Activated T-cell treated with anti-CD3 and anti-CD28 coated beads for 24 hours (primary cell): ENCODE measurements around the gene UST.

Experiments
- DNase-seq: peaks from one replicate; pipeline ENCODE4 v3.0.0-alpha.2; 2020; ENCODE audit warnings: low read depth

Gene UST

DNA sequence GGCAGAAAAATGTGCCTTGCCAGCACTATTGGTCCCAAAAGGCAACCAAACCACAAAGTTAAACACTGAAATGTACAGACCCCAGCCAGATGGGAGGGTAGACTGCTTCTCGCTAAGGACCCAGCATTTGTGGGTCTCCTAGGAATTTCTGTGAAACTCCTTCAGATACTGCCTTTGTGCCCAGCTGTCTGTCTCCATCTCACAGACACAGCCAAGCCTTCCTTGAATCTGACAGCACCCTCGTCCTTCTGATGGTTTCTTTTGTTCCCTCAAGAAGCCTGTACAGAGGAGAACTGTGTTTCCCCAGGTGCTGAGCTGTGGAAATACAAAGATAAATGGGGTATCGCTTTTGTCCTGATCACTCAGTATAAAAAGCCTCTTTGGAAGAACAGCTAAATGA, 316.6 kb downstream of the UST start:
- DNase-seq = no peak

DNA sequence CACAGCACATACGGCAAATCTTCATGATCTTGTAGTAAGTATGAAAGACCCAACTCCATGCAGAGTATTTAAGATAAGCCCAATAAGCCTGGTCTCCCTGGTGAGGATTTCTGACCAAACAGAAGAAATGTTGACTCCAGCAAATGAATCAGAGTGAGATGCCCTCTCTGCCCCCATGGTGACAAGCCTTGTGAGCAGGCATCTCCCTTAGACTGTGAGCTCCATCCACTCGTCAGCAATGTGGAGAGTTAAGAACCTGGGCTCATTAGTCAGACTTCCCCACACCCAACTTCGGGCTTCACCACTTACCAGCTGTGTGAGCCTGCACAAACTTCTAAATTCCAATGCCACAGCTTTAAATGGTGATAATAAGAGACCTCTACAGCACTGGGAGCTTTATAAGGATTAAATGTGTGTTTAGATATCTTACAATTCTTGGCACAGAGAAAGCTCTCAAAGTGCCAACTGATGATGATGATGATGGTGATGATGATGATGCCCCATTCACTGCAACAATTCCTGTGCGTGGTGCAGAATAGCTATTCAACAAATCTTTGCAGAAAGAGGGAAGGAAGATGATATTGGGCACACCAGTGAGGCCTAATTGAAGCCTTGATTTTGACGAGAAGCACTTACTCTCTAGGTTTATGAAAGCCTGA, 317.3 kb downstream of the UST start:
- DNase-seq = no peak

DNA sequence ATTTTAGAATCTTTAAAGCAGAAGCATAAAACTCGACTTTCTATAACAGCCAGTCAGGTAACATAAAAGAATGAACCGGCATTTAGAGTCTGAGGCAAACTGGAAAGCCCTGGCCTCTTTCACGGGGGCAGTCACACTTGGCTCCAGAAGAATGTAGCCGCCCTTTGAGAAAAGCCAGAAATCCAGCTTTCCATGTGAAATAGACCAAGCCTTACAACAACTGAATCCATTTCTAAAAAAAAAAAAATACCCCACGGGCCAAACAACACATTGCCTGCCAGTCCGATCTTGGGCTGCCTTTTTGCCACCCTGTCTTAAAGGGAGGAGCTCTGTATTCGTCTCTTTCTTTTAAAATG, 317.8 kb downstream of the UST start:
- no peak for DNase-seq

DNA sequence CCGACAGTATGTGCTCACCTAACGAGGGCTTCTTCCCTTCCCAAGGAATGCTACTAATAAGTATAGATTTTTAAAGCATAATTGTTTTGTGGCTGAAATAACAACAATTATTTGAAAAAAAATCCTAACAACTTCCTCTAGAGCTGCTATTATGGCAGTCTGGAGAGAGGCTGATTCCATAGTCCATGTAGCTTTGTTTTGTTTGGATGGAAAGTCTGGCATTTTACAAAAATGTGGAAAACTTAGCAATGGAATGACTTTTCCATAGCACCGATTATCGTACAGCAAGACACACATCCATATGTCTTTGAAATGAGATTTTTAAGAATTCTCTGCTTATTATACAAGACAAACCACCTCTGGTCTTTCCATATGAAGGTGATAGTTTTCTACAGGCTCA, 318.3 kb downstream of the UST start:
- DNase-seq = no peak

DNA sequence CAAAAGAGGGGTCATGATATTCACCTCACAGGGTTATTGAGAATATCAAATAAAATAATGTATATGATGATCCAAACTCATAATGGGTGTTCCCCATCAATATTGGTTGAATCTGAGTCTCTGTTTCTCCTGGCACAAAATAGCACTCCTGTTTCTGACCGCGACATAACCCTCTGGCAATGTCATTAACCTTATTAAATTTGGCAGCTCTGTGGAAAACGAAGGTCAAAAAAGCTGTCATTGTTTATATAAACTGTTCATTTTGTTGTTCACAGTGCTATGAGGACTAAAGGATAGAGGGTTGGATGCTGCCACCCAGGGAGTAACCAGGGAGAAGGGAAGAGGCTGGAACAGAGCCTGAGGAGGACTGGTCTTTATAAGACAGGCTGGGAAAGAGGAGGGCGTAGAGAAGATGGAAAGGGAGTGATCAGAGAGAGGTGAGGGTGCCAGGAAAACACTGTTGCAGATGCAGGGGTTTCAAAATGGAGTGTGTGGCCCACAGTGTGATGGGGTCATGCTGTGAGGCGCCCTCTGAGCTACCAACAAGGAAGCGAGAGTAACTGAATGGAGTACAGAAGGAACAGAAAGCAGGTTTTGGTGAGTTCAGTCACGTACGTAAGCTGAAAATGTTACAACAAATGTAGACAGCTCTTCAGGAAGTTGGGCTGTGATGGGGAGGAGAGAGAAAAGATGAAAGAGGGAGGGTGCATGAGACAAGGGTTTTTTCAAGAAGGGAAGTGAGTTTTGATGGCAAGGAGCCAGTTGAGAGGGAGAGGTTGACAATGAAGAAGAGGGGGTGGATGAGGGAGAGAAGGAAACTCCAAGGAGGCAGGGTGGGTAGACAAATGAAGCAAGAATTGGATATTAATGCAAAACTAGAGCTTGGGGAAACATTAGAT, 319.1 kb downstream of the UST start:
- DNase-seq = peak; percentile 15

DNA sequence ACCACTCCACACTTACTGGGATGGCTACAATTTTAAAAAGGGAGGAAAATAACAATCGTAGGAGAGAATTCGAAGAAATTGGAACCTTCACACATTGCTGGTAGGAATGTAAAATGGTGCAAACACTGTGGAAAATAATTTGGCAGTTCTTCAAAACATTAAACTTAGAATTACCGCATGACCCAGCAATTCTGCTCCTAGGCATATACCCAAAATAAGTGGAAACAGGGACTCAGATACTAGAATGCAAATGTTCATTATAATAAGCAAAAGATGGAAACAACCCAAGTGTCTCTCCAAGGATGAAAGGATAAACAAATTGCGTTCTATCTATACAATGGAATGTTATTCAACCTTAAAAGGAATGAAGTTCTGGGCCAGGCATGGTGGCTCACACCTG, 325.2 kb downstream of the UST start:
- no peak for DNase-seq

DNA sequence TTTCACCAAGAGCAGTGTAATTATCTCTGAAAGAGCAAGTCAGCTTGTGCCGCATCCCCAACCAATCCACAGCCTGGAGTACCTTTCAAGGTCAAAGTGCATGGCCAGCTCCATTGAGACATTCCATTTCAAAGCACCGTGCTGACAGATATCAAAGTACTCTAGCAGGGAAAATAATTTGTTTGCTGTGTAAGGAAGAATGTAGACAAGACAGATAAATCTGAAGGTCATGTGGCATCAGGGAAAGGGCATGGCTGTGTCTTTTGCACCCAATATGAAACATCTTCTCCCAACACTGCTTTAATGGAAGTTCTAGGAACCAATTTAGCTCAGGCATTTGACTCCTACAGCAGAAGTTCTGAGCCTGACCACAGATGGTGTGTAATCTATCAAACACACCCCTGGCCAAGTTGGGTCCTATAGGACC, 328.0 kb downstream of the UST start:
- DNase-seq = no peak

DNA sequence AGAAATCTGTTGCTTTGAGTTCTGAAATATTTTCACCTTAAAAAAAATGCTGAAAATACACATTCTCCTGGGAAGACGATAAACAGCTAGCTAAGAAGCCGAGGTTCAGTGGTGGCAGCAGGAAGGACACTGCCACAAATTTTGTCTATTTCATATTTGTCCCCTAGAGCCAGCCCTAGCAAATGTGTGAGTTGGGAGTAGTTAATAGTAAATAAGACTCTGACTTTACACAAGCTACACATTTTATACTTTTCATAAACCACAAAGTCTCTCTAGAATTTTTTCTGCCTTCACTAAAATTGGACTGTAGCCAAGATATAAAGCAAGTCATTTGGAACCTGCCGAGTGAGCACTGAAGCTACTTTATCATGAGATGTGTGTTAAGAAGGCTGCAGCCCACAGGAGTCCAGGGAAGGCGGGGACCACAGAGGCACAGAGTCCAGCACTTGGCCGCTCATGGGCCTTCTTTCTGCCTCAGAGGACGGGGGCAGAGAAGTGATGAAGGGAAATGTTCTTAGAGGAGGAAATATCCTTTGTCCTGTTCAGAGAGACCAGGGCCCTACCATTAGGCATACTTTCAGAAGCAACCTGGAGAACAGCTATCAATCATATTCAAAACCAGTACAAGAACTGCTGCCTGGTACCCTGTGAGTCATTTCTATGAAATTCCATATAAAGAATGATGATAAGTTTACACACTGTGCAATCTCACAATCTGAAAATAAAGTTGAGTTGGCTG, 329.0 kb downstream of the UST start:
- no peak for DNase-seq

DNA sequence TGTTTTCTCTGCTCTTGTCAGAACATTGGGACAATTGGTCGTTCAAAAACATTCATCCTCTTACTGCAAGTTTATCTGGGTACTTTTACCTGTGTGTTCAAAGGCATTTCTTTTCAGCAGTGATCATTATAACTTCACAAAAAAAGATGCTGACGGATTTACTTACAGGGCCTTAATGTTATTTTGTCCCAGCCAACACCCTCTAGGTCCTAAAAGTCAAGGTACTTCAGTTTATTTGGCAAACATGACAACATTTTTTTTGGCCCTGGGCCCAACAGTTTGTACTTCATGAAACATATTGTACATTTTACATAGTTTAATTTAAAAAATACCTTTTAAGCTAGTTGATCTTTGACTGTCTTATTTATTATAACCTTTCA, 329.5 kb downstream of the UST start:
- DNase-seq = no peak

DNA sequence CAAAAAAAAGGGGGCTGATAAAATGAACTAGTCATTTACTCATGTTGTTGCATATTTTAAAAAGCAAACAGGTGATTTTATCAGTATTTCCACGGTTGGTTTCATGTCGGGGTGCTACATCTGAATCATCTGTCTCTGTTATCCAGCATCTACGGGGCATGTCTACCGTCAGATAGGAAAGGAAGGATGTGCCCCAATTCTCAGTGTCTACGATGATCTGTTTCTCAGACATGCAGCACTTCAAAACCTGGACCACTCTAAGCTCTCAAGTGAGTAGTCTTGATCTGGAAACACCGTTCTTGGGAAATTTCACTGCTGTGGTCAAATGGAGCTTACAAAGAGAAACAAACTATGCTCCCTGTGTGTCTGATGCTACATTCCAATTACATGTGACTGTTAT, 330.4 kb downstream of the UST start:
- DNase-seq = peak; percentile 12

DNA sequence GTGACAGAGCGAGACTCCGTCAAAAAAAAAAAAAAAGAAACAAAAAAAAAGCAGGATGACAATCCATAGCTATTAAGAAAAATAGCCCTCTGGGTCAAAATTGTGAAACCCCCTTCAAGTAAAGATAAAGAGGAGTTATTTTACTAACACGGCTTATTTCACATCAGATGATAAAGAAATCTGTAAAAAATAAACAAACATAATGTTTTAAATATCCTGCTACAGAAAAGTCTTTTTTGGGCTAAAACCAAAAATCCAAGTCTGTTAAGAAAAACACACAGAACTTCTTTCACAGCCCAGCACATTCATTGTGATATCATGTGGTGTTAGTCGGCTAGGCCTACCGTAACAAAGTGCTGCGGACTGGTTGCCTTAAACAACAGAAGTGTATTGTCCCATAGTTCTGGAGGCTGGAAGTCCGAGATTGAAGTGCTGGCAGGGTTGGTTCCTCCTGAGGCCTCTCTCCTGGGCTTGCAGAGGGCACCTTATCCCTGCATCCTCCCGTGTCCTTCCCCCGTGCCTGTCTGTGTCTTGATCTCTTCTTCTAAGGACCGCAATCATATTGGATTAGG, 331.5 kb downstream of the UST start:
- no peak for DNase-seq

DNA sequence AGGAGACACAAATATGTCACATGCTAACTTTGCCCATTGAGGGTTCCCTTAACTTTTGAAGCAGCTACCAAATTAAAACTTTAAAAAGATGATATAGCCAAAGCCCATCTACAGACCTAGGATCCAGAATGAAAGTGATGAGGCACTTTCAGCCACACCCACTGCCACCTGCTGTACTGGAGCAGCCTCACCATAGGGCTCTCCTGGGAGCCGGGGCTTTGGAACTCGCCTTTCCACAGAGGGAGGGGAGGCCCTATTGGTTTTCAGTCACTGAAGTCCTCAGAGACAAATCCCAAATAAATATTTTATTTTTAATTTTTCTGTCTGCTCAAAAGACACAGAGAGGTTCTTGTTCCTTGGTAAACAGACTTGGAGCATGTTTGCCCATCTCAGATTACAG, 332.6 kb downstream of the UST start:
- DNase-seq = no peak

DNA sequence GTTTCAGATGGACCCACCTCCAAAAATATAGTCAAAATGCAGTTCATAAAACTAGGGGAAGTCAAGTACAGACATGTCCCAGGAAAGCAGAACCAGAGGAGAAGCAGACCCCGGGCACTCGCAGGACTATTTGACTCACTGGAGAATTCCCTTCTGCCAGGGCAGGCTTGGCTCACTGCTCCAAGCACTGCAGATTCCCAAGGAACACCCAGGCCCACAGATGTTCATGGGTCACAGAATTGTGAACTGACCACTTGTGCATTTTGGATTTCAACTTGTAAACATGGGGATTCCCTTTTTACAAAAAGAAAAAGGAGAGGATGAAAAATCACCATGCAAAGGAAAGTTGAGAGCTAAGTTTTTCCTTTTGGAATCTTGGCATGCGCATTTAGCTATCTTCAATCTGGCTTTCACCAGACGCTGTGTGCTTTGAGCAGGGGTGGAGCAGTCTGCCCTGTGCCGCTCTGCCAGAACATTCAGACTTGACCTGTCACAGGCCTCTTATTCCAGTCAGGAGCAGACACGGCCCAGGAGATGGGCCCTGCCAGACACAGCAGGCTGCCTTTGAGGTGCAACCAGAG, 333.2 kb downstream of the UST start:
- DNase-seq = no peak

DNA sequence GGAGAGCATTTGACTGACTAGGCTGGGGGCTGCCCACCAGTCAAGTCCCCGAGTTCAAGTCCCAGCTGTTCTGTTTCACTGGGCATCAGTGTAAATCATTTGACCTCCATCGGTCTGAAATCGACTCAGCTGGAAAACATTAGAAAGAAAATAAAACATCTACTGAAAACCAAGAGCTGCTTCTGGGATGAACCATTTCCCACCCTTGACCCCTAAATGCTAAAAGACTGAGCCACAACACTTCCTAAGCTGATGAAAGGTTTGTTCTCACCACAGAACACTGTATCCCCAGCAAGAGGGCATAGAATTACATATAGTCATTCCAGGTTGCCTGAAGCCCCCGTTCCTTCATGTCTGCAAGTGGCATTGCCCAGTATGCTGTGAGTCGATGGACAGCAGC, 333.7 kb downstream of the UST start:
- no peak for DNase-seq

DNA sequence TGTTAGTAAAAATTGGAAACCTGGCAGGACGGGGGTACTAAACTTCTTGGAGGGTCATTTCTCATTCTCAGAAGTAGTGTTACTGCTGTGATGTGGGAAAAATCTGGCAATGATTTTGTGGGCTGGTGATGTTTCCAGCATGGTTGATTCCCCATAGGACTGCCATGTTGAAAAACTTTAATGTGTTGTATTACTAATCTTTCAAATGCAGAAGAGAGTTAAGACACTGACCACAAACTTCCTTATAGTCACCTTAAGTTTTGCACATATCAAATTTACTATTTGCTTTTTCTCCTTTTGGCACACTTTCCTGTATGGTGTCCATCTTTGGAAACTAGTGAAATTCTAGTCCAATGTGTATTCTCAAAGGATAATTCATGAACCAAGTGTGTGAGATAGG, 334.5 kb downstream of the UST start:
- DNase-seq = no peak

DNA sequence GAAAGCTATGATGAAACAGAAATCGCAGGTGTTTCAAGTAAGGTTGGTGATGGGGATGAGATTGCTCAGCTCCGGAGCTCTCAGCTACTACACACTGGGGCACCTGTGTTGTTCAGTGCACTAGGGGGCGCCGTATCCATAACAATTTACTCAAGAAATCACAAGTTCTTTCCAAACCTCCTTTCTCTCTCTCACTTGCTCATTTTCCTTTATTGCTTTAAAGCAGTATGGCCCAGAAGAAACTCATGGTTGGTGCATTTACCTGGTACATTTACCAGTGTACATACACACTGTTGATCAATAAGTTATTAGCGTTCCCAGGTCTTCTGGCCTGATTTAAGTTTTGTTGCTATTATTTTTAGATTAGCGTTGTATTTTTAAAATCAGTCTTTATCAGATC, 335.5 kb downstream of the UST start:
- peak; percentile 73 for DNase-seq

DNA sequence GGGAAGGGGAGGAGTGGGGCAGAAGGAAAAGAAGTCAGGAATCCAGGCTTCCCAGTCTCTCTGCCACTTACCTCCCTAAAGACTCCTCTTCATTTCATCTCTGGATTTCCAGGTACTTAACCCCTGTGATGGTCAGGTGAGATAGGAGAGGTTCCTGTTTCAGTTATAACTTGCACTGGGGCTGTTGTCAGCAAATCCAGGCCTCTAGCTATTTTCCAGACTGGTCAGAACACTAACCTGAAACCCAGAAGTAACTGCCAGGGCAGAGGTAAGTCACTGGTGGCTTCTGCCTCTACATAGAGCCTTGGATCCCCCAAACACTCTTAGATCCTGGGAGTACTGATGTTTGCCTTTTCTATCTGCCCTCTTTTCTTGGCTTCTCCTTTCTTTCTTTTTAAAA, 337.2 kb downstream of the UST start:
- DNase-seq = no peak

DNA sequence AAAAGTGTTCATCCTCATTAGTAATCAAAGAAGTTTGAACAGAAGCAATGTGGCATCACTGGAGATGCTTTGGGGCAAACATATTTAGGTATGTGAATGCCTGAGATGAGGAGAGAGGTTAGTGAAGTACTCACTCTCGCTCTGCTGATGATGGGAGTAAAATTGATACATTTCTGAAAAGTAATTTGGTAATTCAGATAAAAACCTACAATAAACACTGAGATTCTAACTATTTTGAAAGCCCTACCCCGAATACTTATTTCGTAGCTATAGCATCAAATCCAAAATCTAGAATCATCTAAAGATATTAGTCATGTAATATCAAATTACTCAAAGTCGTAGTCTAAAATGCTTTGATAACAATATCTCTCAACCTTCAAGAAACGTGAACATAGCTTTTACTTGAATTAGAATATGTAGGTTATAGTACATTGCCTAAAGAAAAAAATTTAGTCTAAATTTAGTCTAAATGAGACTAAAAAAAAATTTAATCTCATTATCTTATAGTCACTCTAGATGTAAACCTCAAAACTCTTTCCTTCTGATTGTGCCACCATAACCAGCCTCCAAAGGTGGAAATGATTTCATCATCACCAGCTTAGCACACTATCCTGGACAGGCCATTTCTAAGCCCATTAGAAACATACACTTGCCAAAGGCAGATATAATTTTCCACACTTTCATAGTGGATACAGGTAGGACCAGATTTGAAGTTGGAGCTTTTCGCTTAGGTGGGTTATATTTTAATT, 338.2 kb downstream of the UST start:
- no peak for DNase-seq

DNA sequence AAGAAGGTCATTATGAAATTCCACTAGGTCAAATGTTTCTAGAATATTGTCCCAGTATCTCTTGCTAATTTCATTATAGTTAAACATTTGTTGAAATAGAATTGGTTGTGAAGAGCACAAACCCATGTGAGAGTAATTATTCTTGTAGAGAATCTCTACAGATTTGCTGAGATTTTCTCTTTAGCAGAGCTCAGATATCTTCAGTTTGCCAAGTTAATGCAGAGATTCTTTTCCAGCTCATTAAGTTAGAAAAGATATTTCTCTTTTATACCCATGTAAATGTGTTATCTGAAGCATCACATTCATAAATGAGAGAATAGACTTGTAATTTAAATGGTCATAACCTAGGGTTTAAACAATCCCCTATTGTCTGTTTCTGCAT, 338.7 kb downstream of the UST start:
- no peak for DNase-seq

DNA sequence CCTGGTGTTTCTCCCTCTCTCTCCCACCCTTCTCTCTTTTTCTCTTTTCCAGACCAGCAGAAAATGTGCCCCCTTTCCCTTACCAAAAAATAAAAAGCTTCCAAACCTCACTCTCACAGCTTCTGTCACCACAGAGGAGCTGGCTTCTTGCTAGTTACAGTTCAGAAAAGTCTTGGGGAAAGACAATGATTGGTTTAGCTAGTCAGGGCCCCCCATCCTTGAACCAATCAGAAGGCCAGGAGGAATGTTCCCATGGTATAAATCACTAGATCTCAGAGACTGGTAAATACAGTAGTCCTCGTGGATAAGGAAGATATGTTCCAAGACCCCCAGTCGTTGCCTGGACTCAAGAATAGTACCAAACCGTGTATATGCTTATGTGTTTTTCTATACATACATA, 339.5 kb downstream of the UST start:
- DNase-seq = no peak

DNA sequence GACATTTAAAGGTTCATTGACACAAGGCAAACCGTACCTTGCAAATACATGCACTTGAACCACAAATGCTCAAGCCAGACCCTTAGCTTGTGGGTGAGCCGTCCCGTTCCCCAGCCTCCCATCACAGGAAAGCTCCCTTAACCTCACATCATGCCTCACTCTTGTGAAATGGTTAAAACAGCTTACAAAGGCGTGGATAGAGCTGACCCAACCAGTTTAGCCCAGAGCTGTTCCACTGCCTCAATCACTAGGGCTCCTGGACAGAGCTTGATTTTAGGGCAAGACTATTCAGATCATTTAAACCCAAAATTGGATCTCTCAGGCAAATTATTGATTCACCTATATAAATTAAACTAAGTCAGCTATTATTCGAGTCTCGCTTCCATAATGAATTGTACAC, 341.1 kb downstream of the UST start:
- DNase-seq = no peak

DNA sequence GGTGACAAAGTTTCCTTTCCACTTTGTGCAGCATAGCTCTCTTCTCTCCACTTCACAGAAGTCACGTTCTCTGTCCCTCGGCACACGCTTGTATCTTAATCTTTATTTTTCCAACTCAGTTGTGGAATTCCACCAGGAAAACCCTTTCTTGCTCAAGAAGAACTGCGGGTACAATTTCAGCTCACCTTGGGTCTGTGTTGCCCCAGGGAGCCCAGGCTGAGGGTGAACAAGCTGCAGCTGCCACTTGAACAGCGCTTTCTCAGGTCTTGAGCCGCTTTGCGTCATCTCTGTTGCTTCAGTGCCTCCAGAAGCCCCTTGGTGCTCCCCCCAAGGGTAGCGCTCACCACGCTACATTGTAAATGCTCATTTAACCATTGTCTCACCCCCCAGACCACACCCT, 341.5 kb downstream of the UST start:
- no peak for DNase-seq
